Neural cell (in vitro differentiated cells): ENCODE measurements around the gene CAT. TPM values are rescaled to one million over a fixed set of nuclear protein-coding genes. Genes with fewer than 3 reads are reported as not detected.

ENCODE experiments used
- H2AFZ ChIP-seq: fragments of 200-600, 300-800 bp; sonication (generic), shearing (Covaris generic); 2 replicates; pipeline ENCODE4 v1.6.0; 2014; ENCODE audit warnings: low read depth, mild to moderate bottlenecking, antibody characterized with exemption, low read length, moderate library complexity
- H3F3A ChIP-seq: fragments of 200-600 bp; shearing (Covaris generic); 2 replicates; pipeline ENCODE4 v1.6.1; 2016; ENCODE audit warnings: mild to moderate bottlenecking, moderate library complexity, mixed read lengths, antibody characterized with exemption, low read length; ENCODE audit not compliant: insufficient read depth, poor library complexity, severe bottlenecking
- H3K27ac ChIP-seq: fragments of 200-600, 300-800 bp; sonication (generic), shearing (Covaris generic); 2 replicates; pipeline ENCODE4 v1.5.1; 2014; ENCODE audit warnings: mild to moderate bottlenecking, low read length, moderate library complexity
- H3K27me3 ChIP-seq: fragments of 300-800, 200-600 bp; sonication (generic), shearing (Covaris generic); 2 replicates; pipeline ENCODE4 v1.6.0; 2014; ENCODE audit warnings: mild to moderate bottlenecking, low read depth, low read length, moderate library complexity; ENCODE audit not compliant: insufficient read depth
- H3K36me3 ChIP-seq: fragments of 300-800, 200-600 bp; sonication (generic), shearing (Covaris generic); 2 replicates; pipeline ENCODE4 v1.5.1; 2014; ENCODE audit warnings: mild to moderate bottlenecking, antibody characterized with exemption, low read length, moderate library complexity; ENCODE audit not compliant: insufficient read depth
- H3K4me2 ChIP-seq: fragments of 300-800, 200-600 bp; sonication (generic), shearing (Covaris generic); 2 replicates; pipeline ENCODE4 v1.6.0; 2014; ENCODE audit warnings: mild to moderate bottlenecking, low read length
- H3K4me3 ChIP-seq: fragments of 300-800, 200-600 bp; sonication (generic), shearing (Covaris generic); 2 replicates; pipeline ENCODE4 v1.5.1; 2014; ENCODE audit warnings: mild to moderate bottlenecking, low read length, moderate library complexity
- H3K79me2 ChIP-seq: fragments of 200-600 bp; shearing (Covaris generic); replicated peaks from 2 replicates; pipeline ENCODE4 v1.6.0; 2014; ENCODE audit warnings: mild to moderate bottlenecking, low read length, moderate library complexity; ENCODE audit not compliant: insufficient read depth
- H3K9ac ChIP-seq: fragments of 300-800, 200-600 bp; sonication (generic), shearing (Covaris generic); 2 replicates; pipeline ENCODE4 v1.6.1; 2016; ENCODE audit warnings: mild to moderate bottlenecking, low read length, mixed read lengths
- H3K9me2 ChIP-seq: fragments of 200-600 bp; shearing (Covaris generic); 2 replicates; pipeline ENCODE4 v1.6.1; 2016; ENCODE audit warnings: mild to moderate bottlenecking, low read length, mixed read lengths; ENCODE audit not compliant: insufficient read depth
- H3K9me3 ChIP-seq: fragments of 200-600, 300-800 bp; sonication (generic), shearing (Covaris generic); 2 replicates; pipeline ENCODE4 v1.6.1; 2016; ENCODE audit warnings: mild to moderate bottlenecking, mixed run types, low read length, moderate library complexity, mixed read lengths
- H4K20me1 ChIP-seq: fragments of 200-600 bp; shearing (Covaris generic); 2 replicates; pipeline ENCODE4 v1.6.1; 2016; ENCODE audit warnings: mild to moderate bottlenecking, mixed run types; ENCODE audit not compliant: insufficient read depth
- EP300 ChIP-seq: fragments of 450-650 bp; conservative IDR thresholded peaks from 2 replicates; pipeline ENCODE4 v1.6.1; 2014; ENCODE audit warnings: antibody characterized with exemption, mild to moderate bottlenecking, moderate library complexity; ENCODE audit not compliant: poor library complexity, severe bottlenecking
- EZH2 ChIP-seq: fragments of 200-600, 300-800 bp; shearing (Covaris generic), sonication (generic); IDR thresholded peaks from 2 replicates; pipeline ENCODE4 v1.6.1; 2014; ENCODE audit warnings: antibody characterized with exemption, low read length, borderline replicate concordance, mild to moderate bottlenecking; ENCODE audit not compliant: insufficient read depth, poor library complexity, severe bottlenecking
- MXI1 ChIP-seq: fragments of 450-650 bp; conservative IDR thresholded peaks from 2 replicates; pipeline ENCODE4 v1.6.1; 2014; ENCODE audit warnings: antibody characterized with exemption, mild to moderate bottlenecking; ENCODE audit not compliant: poor library complexity, severe bottlenecking
- POLR2AphosphoS5 ChIP-seq: IDR thresholded peaks from 2 replicates; pipeline ENCODE4 v1.6.1; 2012
- RAD21 ChIP-seq: fragments of 450-650 bp; conservative IDR thresholded peaks from 2 replicates; pipeline ENCODE4 v1.6.1; 2014; ENCODE audit warnings: antibody characterized with exemption, mild to moderate bottlenecking, moderate library complexity
- SMC3 ChIP-seq: fragments of 450-650 bp; conservative IDR thresholded peaks from 2 replicates; pipeline ENCODE4 v1.6.1; 2014; ENCODE audit warnings: antibody characterized with exemption, mild to moderate bottlenecking, moderate library complexity; ENCODE audit not compliant: poor library complexity
- TAF1 ChIP-seq: IDR thresholded peaks from 2 replicates; pipeline ENCODE4 v1.6.1; 2012; ENCODE audit warnings: low read depth
- polyA plus RNA-seq: library from polyadenylated mRNA; depleted of rRNA; stranded (reverse); fragments of >200 nt; gene quantifications from 2 replicates; pipeline ENCODE4 v1.2.3, GENCODE V29; 2014
- TF ChIP-seq, protein P1 (sequence below): fragments of 450-650 bp; IDR thresholded peaks from 2 replicates; pipeline ENCODE4 v1.5.1; 2014; ENCODE audit warnings: antibody characterized with exemption, mild to moderate bottlenecking, moderate library complexity; ENCODE audit not compliant: poor library complexity, severe bottlenecking
- TF ChIP-seq, protein P2 (sequence below): IDR thresholded peaks from 2 replicates; pipeline ENCODE4 v1.6.1; 2012; ENCODE audit warnings: borderline replicate concordance

Gene CAT
- polyA plus RNA-seq, 1 donor from 2014 or later, result 40.1 TPM

DNA sequence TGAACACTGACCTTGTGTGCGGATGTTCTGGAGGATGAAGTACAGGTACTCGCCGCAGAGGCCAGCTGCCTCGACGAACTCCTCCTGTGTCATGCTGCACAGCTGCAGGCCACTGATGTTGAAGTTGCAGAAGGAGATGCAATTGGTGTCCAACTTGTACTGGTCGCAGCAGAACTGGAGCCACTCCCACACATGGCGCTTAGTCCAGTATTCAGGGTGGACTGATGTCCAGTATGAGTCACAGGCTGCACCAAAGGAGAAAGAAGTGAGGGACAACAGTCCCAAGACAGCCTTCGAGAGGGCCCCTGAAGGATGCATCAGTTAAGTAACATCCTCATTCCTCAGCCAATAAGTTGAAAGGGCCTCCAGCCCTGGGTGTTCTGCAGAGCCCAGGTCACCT lies 54.7 kb downstream of the CAT start:
- Histone ChIP-seq H3K9me3 (no peaks in the 10 kb centered on the region), H3F3A (no peaks in the 10 kb centered on the region), H3K4me3 (no peak overlapping the region), H3K4me2 (no peak overlapping the region), H3K27ac (no peak overlapping the region), H3K79me2 (no peaks in the 10 kb centered on the region), H3K36me3 (no peaks in the 10 kb centered on the region), H3K9me2 (no peaks in the 10 kb centered on the region), H3K9ac (no peak overlapping the region), H2AFZ (no peak overlapping the region), H3K27me3 (no peaks in the 10 kb centered on the region), H4K20me1 (no peaks in the 10 kb centered on the region)
- TF ChIP-seq POLR2AphosphoS5 (no peak), EZH2 (no peak), RAD21 (no peak), EP300 (no peak), MXI1 (no peak), SMC3 (no peak), TAF1 (no peak)
- TF ChIP-seq, protein P1, sequence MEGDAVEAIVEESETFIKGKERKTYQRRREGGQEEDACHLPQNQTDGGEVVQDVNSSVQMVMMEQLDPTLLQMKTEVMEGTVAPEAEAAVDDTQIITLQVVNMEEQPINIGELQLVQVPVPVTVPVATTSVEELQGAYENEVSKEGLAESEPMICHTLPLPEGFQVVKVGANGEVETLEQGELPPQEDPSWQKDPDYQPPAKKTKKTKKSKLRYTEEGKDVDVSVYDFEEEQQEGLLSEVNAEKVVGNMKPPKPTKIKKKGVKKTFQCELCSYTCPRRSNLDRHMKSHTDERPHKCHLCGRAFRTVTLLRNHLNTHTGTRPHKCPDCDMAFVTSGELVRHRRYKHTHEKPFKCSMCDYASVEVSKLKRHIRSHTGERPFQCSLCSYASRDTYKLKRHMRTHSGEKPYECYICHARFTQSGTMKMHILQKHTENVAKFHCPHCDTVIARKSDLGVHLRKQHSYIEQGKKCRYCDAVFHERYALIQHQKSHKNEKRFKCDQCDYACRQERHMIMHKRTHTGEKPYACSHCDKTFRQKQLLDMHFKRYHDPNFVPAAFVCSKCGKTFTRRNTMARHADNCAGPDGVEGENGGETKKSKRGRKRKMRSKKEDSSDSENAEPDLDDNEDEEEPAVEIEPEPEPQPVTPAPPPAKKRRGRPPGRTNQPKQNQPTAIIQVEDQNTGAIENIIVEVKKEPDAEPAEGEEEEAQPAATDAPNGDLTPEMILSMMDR, result no peak
- TF ChIP-seq, protein P2, sequence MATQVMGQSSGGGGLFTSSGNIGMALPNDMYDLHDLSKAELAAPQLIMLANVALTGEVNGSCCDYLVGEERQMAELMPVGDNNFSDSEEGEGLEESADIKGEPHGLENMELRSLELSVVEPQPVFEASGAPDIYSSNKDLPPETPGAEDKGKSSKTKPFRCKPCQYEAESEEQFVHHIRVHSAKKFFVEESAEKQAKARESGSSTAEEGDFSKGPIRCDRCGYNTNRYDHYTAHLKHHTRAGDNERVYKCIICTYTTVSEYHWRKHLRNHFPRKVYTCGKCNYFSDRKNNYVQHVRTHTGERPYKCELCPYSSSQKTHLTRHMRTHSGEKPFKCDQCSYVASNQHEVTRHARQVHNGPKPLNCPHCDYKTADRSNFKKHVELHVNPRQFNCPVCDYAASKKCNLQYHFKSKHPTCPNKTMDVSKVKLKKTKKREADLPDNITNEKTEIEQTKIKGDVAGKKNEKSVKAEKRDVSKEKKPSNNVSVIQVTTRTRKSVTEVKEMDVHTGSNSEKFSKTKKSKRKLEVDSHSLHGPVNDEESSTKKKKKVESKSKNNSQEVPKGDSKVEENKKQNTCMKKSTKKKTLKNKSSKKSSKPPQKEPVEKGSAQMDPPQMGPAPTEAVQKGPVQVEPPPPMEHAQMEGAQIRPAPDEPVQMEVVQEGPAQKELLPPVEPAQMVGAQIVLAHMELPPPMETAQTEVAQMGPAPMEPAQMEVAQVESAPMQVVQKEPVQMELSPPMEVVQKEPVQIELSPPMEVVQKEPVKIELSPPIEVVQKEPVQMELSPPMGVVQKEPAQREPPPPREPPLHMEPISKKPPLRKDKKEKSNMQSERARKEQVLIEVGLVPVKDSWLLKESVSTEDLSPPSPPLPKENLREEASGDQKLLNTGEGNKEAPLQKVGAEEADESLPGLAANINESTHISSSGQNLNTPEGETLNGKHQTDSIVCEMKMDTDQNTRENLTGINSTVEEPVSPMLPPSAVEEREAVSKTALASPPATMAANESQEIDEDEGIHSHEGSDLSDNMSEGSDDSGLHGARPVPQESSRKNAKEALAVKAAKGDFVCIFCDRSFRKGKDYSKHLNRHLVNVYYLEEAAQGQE, result no peak

DNA sequence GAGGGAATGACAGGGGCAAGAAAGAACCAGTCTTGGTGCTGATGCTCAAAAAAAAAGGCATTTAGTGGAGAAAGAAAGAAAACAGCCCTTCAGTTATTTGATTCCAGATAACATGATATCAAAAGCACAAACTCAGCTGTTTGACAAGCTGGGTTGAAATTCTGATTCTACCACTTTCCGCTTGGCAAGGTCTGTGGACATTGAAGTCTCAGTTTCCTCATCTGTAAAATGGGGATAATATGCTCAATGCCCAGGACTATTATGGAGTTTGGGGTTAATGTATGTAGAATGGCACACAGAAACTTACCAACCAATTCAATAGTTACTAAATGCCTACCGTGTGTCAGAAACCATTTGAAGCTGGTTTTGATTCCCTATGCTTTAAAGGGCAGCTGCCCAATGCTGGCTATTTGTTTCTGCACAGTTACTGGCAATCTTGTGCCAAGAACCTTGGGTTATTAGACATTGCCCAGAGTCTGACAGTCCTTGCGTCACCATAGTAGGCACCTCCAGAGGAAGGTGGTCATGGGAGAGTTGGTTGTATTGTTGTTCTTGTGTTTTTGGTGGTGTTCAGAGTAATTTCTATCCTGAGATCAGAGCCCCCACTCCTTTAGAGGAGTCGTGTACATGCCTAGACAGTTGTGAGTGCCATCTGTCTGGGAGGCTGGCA lies 55.3 kb downstream of the CAT start:
- Histone ChIP-seq H3K9ac (no peak overlapping the region), H4K20me1 (no peaks in the 10 kb centered on the region), H3K79me2 (no peaks in the 10 kb centered on the region), H3K27ac (no peak overlapping the region), H3K9me2 (no peaks in the 10 kb centered on the region), H3K36me3 (no peaks in the 10 kb centered on the region), H3K4me2 (no peak overlapping the region), H3K4me3 (no peak overlapping the region), H3F3A (no peaks in the 10 kb centered on the region), H2AFZ (no peak overlapping the region), H3K27me3 (no peaks in the 10 kb centered on the region), H3K9me3 (no peaks in the 10 kb centered on the region)
- TF ChIP-seq EP300 (no peak), POLR2AphosphoS5 (no peak), RAD21 (no peak), SMC3 (no peak), EZH2 (no peak), TAF1 (no peak), MXI1 (no peak)
- TF ChIP-seq, protein P2, result no peak
- TF ChIP-seq, protein P1, result no peak
